Neural progenitor cell (in vitro differentiated cells): ENCODE data around the gene ZNF91.

Source experiments
- CTCF ChIP-seq: fragments of 200-600 bp; sonication (generic); IDR thresholded peaks from 2 replicates; pipeline ENCODE4 v1.5.1; 2017; ENCODE audit warnings: antibody characterized with exemption, mild to moderate bottlenecking
- EZH2phosphoT487 ChIP-seq: fragments of 200-600 bp; sonication (generic); IDR thresholded peaks from 2 replicates; pipeline ENCODE4 v1.6.1; 2017; ENCODE audit warnings: antibody characterized with exemption

GRCh38 chr19:23409392-23410048 is 14.2 kb upstream of the ZNF91 start:
- TF ChIP-seq CTCF (no peak), EZH2phosphoT487 (no peak)
